MM.1S (cell line): ENCODE results near the gene EZH1.

Experiments used
- EZH2 ChIP-seq: fragments of 300-600 bp; sonication (generic); optimal IDR thresholded peaks from 2 replicates; pipeline ENCODE3; 2017; ENCODE audit warnings: low read depth, mild to moderate bottlenecking, antibody characterized with exemption, low read length, mixed read lengths
- EZH2phosphoT487 ChIP-seq: fragments of 300-600 bp; sonication (generic); IDR thresholded peaks from 2 replicates; pipeline ENCODE4 v1.6.1; 2018; ENCODE audit warnings: antibody characterized with exemption, low read length
- TF ChIP-seq, protein P1 (sequence below): fragments of 300-600 bp; sonication (generic); IDR thresholded peaks from 2 replicates; pipeline ENCODE4 v1.5.1; 2016; ENCODE audit warnings: antibody characterized with exemption, low read length, mixed read lengths

GRCh38 chr17:42680331-42680808, 64.5 kb downstream of the EZH1 start:
- TF ChIP-seq, protein P1, sequence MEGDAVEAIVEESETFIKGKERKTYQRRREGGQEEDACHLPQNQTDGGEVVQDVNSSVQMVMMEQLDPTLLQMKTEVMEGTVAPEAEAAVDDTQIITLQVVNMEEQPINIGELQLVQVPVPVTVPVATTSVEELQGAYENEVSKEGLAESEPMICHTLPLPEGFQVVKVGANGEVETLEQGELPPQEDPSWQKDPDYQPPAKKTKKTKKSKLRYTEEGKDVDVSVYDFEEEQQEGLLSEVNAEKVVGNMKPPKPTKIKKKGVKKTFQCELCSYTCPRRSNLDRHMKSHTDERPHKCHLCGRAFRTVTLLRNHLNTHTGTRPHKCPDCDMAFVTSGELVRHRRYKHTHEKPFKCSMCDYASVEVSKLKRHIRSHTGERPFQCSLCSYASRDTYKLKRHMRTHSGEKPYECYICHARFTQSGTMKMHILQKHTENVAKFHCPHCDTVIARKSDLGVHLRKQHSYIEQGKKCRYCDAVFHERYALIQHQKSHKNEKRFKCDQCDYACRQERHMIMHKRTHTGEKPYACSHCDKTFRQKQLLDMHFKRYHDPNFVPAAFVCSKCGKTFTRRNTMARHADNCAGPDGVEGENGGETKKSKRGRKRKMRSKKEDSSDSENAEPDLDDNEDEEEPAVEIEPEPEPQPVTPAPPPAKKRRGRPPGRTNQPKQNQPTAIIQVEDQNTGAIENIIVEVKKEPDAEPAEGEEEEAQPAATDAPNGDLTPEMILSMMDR, result no peak
- TF ChIP-seq EZH2 (no peak), EZH2phosphoT487 (no peak)
